Osteoblast (primary cell): ENCODE results near the gene CEP97. TPM values are rescaled to one million over a fixed set of nuclear protein-coding genes. Genes with fewer than 3 reads are reported as not detected.

Experiments
- DNase-seq: peaks from one replicate; pipeline ENCODE4 v3.0.0; 2011; ENCODE audit warnings: low spot score, mixed read lengths; ENCODE audit not compliant: insufficient read length; ENCODE audit errors: missing footprints
- H2AFZ ChIP-seq: 2 replicates; pipeline ENCODE4 v1.6.0; 2011; ENCODE audit warnings: mild to moderate bottlenecking, low read length
- H3K27ac ChIP-seq: 2 replicates; pipeline ENCODE4 v1.5.1; 2011; ENCODE audit warnings: mild to moderate bottlenecking, low read depth, low read length, moderate library complexity
- H3K27me3 ChIP-seq: 2 replicates; pipeline ENCODE4 v1.6.0; 2012; ENCODE audit warnings: mild to moderate bottlenecking, control low read depth, inconsistent platforms, low read length, moderate library complexity; ENCODE audit not compliant: insufficient read depth
- H3K36me3 ChIP-seq: 2 replicates; pipeline ENCODE4 v1.5.1; 2011; ENCODE audit warnings: mild to moderate bottlenecking, low read length, control low read depth, moderate library complexity; ENCODE audit not compliant: insufficient read depth
- H3K4me1 ChIP-seq: 2 replicates; pipeline ENCODE4 v1.5.1; 2011; ENCODE audit warnings: mild to moderate bottlenecking, low read length, control low read depth, moderate library complexity; ENCODE audit not compliant: insufficient read depth
- H3K4me2 ChIP-seq: 2 replicates; pipeline ENCODE4 v1.6.0; 2011; ENCODE audit warnings: mild to moderate bottlenecking, low read length; ENCODE audit not compliant: insufficient read depth
- H3K4me3 ChIP-seq: fragments of 200-600 bp; sonication (generic); 3 replicates; pipeline ENCODE4 v1.5.1; 2012; ENCODE audit warnings: mild to moderate bottlenecking, low read length, inconsistent platforms; ENCODE audit not compliant: insufficient read depth
- H3K79me2 ChIP-seq: 2 replicates; pipeline ENCODE4 v1.6.0; 2012; ENCODE audit warnings: mild to moderate bottlenecking, low read length, control low read depth, inconsistent platforms; ENCODE audit not compliant: insufficient read depth
- H3K9me3 ChIP-seq: 2 replicates; pipeline ENCODE4 v1.5.1; 2011; ENCODE audit warnings: low read depth, low read length, control low read depth
- H4K20me1 ChIP-seq: 2 replicates; pipeline ENCODE4 v1.6.0; 2012; ENCODE audit warnings: mild to moderate bottlenecking, low read length, control low read depth; ENCODE audit not compliant: insufficient read depth
- CTCF ChIP-seq: IDR thresholded peaks from 2 replicates; pipeline ENCODE4 v1.5.1; 2011; ENCODE audit warnings: mild to moderate bottlenecking, low read depth, low read length, moderate library complexity; ENCODE audit errors: extremely low read depth
- total RNA-seq: library from RNA; depleted of rRNA; stranded (reverse); fragments of >200 nt; gene quantifications from 2 replicates; pipeline ENCODE4 v1.2.3, GENCODE V29; 2012

CEP97 gene
- total RNA-seq, 1 donor = 10.9 TPM

- Histone ChIP-seq H3K36me3 (peaks cover 52% of the 10 kb centered on the region), H3K27me3 (no peaks in the 10 kb centered on the region), H4K20me1 (peaks cover 42% of the 10 kb centered on the region), H3K27ac (peak overlapping the region; percentile 98), H3K4me3 (peak overlapping the region; percentile 90), H3K4me1 (peaks cover 23% of the 10 kb centered on the region), H3K4me2 (peak overlapping the region; percentile 85), H2AFZ (no peak overlapping the region), H3K9me3 (no peaks in the 10 kb centered on the region), H3K79me2 (peaks cover 50% of the 10 kb centered on the region)
- TF ChIP-seq CTCF = no peak
- no peak for DNase-seq
Observed at GRCh38 chr3:101685050-101685400, 39.4 kb upstream of the CEP97 start.

- H3K4me3 ChIP-seq = peak overlapping the region; percentile 90
- peaks cover 44% of the 10 kb centered on the region for H3K36me3 ChIP-seq
- H3K79me2 ChIP-seq = peaks cover 50% of the 10 kb centered on the region
- TF ChIP-seq CTCF = no peak
- peak overlapping the region; percentile 66 for H2AFZ ChIP-seq
- no peak for DNase-seq
- peaks cover 23% of the 10 kb centered on the region for H3K4me1 ChIP-seq
- H3K27me3 ChIP-seq = no peaks in the 10 kb centered on the region
- peak overlapping the region; percentile 98 for H3K27ac ChIP-seq
- peak overlapping the region; percentile 85 for H3K4me2 ChIP-seq
- no peaks in the 10 kb centered on the region for H3K9me3 ChIP-seq
- peaks cover 42% of the 10 kb centered on the region for H4K20me1 ChIP-seq
Observed at GRCh38 chr3:101685870-101686307, 38.5 kb upstream of the CEP97 start.

- Histone ChIP-seq H3K4me2 (peak overlapping the region; percentile 75), H3K27me3 (no peaks in the 10 kb centered on the region), H3K27ac (peak overlapping the region; percentile 98), H3K36me3 (peaks cover 29% of the 10 kb centered on the region), H3K4me3 (peak overlapping the region; percentile 90), H4K20me1 (peaks cover 33% of the 10 kb centered on the region), H2AFZ (peak overlapping the region; percentile 67), H3K4me1 (peaks cover 23% of the 10 kb centered on the region), H3K79me2 (peaks cover 39% of the 10 kb centered on the region), H3K9me3 (no peaks in the 10 kb centered on the region)
- TF ChIP-seq CTCF = no peak
- peak; percentile 49 for DNase-seq
Observed at GRCh38 chr3:101687142-101687931, 37.1 kb upstream of the CEP97 start.

GRCh38 chr3:101689286-101689685, 35.1 kb upstream of the CEP97 start:
- Histone ChIP-seq H3K36me3 (peaks cover 11% of the 10 kb centered on the region), H3K27me3 (no peaks in the 10 kb centered on the region), H3K4me2 (no peak overlapping the region), H3K27ac (no peak overlapping the region), H3K4me3 (no peak overlapping the region), H3K9me3 (no peaks in the 10 kb centered on the region), H2AFZ (peak overlapping the region; percentile 7), H3K79me2 (peaks cover 22% of the 10 kb centered on the region), H4K20me1 (peaks cover 19% of the 10 kb centered on the region), H3K4me1 (peaks cover 16% of the 10 kb centered on the region)
- no peak for TF ChIP-seq CTCF
- DNase-seq = no peak
